PFSK-1 (cell line): ENCODE measurements around the gene TAAR2. TPM values are rescaled to one million over a fixed set of nuclear protein-coding genes. Genes with fewer than 3 reads are reported as not detected.

Source experiments
- FOXP2 ChIP-seq: optimal IDR thresholded peaks from 2 replicates; pipeline ENCODE3; 2011; ENCODE audit warnings: borderline replicate concordance, control low read depth, inconsistent platforms; ENCODE audit not compliant: insufficient read depth; ENCODE audit errors: extremely low read length, extremely low read depth
- POLR2AphosphoS5 ChIP-seq: IDR thresholded peaks from 2 replicates; pipeline ENCODE4 v1.6.1; 2012; ENCODE audit warnings: low read depth, mild to moderate bottlenecking, control low read depth, low read length, moderate library complexity
- SIN3A ChIP-seq: IDR thresholded peaks from 2 replicates; pipeline ENCODE4 v1.6.1; 2012; ENCODE audit warnings: mild to moderate bottlenecking, low read length, moderate library complexity, borderline replicate concordance; ENCODE audit not compliant: insufficient read depth
- TAF1 ChIP-seq: IDR thresholded peaks from 2 replicates; pipeline ENCODE4 v1.6.1; 2012; ENCODE audit warnings: low read length, control low read depth, borderline replicate concordance; ENCODE audit not compliant: insufficient read depth
- polyA plus RNA-seq: library from polyadenylated mRNA; unstranded; fragments of >200 nt; gene quantifications from one replicate; pipeline ENCODE4 v1.2.1, GENCODE V29; 2012; ENCODE audit warnings: low read depth, missing spikeins; ENCODE audit not compliant: insufficient read length
- TF ChIP-seq, protein P1 (sequence below), 2 experiments: IDR thresholded peaks; 2 replicates each; pipeline versions ENCODE4 v1.6.1 to v1.8.0; 2011 to 2012; ENCODE audit warnings: low read depth in 2 of 2, low read length in 2 of 2, control low read depth in 1 of 2, inconsistent platforms in 1 of 2, mild to moderate bottlenecking in 1 of 2, moderate library complexity in 1 of 2; ENCODE audit not compliant: insufficient read depth in 1 of 2

The TAAR2 gene, protein sequence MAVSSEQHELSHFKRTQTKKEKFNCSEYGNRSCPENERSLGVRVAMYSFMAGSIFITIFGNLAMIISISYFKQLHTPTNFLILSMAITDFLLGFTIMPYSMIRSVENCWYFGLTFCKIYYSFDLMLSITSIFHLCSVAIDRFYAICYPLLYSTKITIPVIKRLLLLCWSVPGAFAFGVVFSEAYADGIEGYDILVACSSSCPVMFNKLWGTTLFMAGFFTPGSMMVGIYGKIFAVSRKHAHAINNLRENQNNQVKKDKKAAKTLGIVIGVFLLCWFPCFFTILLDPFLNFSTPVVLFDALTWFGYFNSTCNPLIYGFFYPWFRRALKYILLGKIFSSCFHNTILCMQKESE
- polyA plus RNA-seq, result not detected

DNA sequence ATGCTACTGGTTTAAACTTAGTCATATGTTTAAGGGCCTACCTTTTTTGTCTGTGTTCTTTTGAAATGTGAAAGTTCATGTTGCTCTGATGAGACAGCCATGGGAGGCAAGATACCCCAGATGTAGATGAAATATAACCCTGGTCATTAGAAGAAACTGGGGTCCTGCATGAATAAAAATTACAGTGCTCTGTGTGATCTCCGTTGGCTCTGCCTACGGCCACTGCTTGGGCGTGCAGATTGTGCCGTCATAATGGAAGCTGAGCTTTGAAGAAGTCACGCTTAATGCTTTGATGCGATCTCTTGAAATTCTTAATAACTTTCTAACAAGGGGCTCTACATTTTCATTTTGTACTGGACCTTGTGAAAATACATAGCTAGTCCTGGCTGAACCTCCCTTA, at the start of gene TAAR2:
TAAR2 (minus strand) TSS at position 101 of the 400 bp plus-strand sequence; CDS start at position 101, 0 bp downstream.
- TF ChIP-seq FOXP2 (no peak), TAF1 (no peak), POLR2AphosphoS5 (no peak), SIN3A (no peak)
- TF ChIP-seq, protein P1, sequence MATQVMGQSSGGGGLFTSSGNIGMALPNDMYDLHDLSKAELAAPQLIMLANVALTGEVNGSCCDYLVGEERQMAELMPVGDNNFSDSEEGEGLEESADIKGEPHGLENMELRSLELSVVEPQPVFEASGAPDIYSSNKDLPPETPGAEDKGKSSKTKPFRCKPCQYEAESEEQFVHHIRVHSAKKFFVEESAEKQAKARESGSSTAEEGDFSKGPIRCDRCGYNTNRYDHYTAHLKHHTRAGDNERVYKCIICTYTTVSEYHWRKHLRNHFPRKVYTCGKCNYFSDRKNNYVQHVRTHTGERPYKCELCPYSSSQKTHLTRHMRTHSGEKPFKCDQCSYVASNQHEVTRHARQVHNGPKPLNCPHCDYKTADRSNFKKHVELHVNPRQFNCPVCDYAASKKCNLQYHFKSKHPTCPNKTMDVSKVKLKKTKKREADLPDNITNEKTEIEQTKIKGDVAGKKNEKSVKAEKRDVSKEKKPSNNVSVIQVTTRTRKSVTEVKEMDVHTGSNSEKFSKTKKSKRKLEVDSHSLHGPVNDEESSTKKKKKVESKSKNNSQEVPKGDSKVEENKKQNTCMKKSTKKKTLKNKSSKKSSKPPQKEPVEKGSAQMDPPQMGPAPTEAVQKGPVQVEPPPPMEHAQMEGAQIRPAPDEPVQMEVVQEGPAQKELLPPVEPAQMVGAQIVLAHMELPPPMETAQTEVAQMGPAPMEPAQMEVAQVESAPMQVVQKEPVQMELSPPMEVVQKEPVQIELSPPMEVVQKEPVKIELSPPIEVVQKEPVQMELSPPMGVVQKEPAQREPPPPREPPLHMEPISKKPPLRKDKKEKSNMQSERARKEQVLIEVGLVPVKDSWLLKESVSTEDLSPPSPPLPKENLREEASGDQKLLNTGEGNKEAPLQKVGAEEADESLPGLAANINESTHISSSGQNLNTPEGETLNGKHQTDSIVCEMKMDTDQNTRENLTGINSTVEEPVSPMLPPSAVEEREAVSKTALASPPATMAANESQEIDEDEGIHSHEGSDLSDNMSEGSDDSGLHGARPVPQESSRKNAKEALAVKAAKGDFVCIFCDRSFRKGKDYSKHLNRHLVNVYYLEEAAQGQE (IDR thresholded peaks at IDR 0.05; ENCODE audit: insufficient read depth in 1 of 2, low read depth in 2 of 2, low read length in 2 of 2), result no peak

DNA sequence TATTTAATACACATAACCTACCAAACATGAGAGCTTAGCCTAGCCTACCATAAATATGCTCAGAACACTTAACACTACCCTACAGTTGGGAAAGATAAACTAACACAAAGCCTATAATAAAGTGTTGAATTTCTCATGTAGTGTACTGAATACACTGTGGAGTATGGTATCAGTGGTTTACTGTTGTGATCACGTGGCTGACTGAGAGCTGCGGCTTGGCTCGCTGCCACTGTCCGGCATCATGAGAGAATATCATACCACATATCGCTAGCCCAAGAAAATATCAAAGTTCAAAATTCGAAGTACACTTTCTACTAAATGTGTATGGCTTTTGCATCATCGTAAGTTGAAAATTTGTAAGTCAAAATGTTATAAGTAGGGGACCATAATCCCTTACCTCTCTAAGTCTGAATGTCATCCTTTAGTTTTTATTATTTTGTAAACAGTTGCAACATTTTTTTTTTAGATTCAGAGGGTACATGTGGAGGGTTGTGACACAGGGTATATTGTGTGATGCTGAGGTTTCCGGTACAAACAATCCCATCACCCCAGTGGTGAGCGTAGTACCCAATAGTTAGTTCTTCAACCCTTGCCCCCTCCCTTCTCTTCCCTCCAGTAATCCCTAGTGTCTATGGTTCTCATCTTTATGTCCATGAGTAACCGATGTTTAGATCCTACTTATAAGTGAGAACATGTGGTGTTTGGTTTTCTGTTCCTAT, 49.5 kb upstream of the TAAR2 start:
- TF ChIP-seq SIN3A (no peak), POLR2AphosphoS5 (no peak), TAF1 (no peak), FOXP2 (no peak)
- TF ChIP-seq, protein P1 (IDR thresholded peaks at IDR 0.05; ENCODE audit: insufficient read depth in 1 of 2, low read depth in 2 of 2, low read length in 2 of 2), result no peak

DNA sequence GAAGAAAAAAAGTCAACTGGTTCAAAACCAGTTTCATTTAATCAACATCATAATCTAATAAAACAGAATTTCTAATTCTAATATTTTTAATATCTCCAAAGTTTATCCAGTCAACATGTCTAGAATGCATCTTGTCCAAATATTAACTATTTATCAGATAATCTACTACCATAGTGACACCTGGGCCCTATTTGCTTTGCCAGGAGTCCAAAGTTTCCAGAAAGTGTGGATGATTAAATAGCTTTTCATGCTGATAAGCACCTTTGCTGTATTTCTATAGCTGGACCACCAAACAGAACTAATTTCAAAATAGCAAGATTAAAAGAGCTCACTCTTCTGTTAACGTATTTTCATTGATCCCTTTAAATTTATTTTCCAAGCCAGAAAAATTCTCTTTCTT, 47.2 kb upstream of the TAAR2 start:
- TF ChIP-seq POLR2AphosphoS5, result no peak
- no peak for TF ChIP-seq FOXP2
- TF ChIP-seq SIN3A, result no peak
- no peak for TF ChIP-seq TAF1

DNA sequence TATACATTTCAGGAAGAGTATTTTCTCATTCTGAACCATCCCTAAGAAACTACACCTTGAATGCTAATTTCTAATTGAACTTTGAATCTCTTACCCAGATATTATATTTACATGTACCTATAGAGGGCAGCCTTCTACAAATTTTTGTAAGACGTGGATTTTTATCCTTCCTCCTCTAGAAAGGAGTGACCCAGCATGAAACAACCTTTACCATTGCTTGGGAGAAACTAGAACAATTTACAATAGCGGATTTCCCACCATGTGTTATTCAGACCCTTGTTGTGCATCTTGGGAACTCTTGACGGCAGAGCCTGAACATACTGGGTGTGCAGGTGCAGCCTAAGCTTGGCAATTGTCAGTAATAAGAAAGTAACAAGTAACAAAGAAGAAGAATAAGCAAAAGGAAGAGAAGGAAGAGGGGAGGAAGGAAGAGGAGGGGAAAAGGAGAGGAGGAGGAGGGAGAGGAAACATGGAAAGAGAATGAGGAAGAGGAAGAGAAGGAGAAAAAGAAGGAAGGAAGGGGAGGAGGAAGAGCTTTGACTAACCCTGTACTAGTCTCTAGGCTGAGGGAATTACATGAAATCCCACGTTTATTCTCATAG, 45.7 kb upstream of the TAAR2 start:
- TF ChIP-seq TAF1 (no peak), SIN3A (no peak), FOXP2 (no peak)
- TF ChIP-seq, protein P1 (IDR thresholded peaks at IDR 0.05; ENCODE audit: insufficient read depth in 1 of 2, low read depth in 2 of 2, low read length in 2 of 2), result no peak

DNA sequence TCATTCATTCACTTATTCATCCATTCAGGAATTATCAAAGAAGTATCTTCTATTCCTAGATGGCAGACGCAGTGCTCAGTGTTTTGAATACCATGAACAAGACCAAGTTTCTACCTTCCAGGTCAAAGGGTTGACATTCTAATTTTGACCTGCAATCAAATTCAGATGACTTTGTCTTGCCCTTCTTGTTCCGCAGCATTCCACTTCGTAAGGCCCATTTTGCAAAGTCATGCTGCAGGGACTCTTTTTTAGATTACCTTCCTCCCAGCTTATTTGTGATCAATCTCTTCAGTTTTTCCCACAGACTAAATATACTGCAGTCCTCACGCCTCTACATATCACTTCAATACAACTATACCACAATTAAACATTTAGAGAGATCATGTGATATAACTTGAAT, 42.0 kb upstream of the TAAR2 start:
- TF ChIP-seq, protein P1 (IDR thresholded peaks at IDR 0.05; ENCODE audit: insufficient read depth in 1 of 2, low read depth in 2 of 2, low read length in 2 of 2), result no peak
- TF ChIP-seq POLR2AphosphoS5 (no peak), TAF1 (no peak), SIN3A (no peak), FOXP2 (no peak)
